ENCODE data around the gene RPTOR. TPM values are rescaled to one million over a fixed set of nuclear protein-coding genes. Genes with fewer than 3 reads are reported as not detected.
A peak's percentile ranks its signal among the peaks of the same experiment; 100 is the strongest.

RPTOR gene
- total RNA-seq, 6 experiments from 2014 or later: 34.4 to 39.2 (median 35.5) TPM

- Mint-ChIP-seq H3K36me3 (ENCODE audit: low read depth) (peaks cover 46% of the 10 kb centered on the region), H3K27me3 (ENCODE audit: insufficient read depth) (peaks cover 4% of the 10 kb centered on the region), H3K9me3 (no peaks in the 10 kb centered on the region), H3K27ac (peak overlapping the region; percentile 96), H3K4me3 (peak overlapping the region; percentile 78), H3K4me1 (ENCODE audit: low read depth) (peaks cover 31% of the 10 kb centered on the region)
- TF ChIP-seq CTCF (IDR thresholded peaks at IDR 0.05): no peak
- DNase-seq: peak; percentile 91
Observed at GRCh38 chr17:80892019-80892855, 347.6 kb downstream of the RPTOR start.

GRCh38 chr17:80892900-80893603, 348.4 kb downstream of the RPTOR start:
- H3K36me3 Mint-ChIP-seq (ENCODE audit: low read depth): peaks cover 46% of the 10 kb centered on the region
- DNase-seq: no peak
- peaks cover 31% of the 10 kb centered on the region for H3K4me1 Mint-ChIP-seq (ENCODE audit: low read depth)
- no peak for TF ChIP-seq CTCF (IDR thresholded peaks at IDR 0.05)
- H3K9me3 Mint-ChIP-seq: no peaks in the 10 kb centered on the region
- H3K27me3 Mint-ChIP-seq (ENCODE audit: insufficient read depth): peaks cover 4% of the 10 kb centered on the region
- H3K27ac Mint-ChIP-seq: peak overlapping the region; percentile 96
- peak overlapping the region; percentile 78; the same call in 1 of the 2 replicates for H3K4me3 Mint-ChIP-seq

- H3K9me3 Mint-ChIP-seq: no peaks in the 10 kb centered on the region
- no peak for TF ChIP-seq CTCF (IDR thresholded peaks at IDR 0.05)
- H3K27ac Mint-ChIP-seq: peak overlapping the region; percentile 96; the same call in 1 of the 2 replicates
- H3K4me3 Mint-ChIP-seq: no peak overlapping the region
- no peak for DNase-seq
- peaks cover 4% of the 10 kb centered on the region for H3K27me3 Mint-ChIP-seq (ENCODE audit: insufficient read depth)
- H3K4me1 Mint-ChIP-seq (ENCODE audit: low read depth): peaks cover 31% of the 10 kb centered on the region
- peaks cover 46% of the 10 kb centered on the region for H3K36me3 Mint-ChIP-seq (ENCODE audit: low read depth)
Observed at GRCh38 chr17:80893604-80894438, 349.2 kb downstream of the RPTOR start.

GRCh38 chr17:80894439-80894721, 349.7 kb downstream of the RPTOR start:
- no peak overlapping the region for H3K4me3 Mint-ChIP-seq
- H3K27ac Mint-ChIP-seq: no peak overlapping the region
- peak; percentile 27; the same call in 1 of the 2 replicates for TF ChIP-seq CTCF (IDR thresholded peaks at IDR 0.05)
- peaks cover 3% of the 10 kb centered on the region for H3K27me3 Mint-ChIP-seq (ENCODE audit: insufficient read depth)
- H3K9me3 Mint-ChIP-seq: no peaks in the 10 kb centered on the region
- peaks cover 31% of the 10 kb centered on the region for H3K4me1 Mint-ChIP-seq (ENCODE audit: low read depth)
- H3K36me3 Mint-ChIP-seq (ENCODE audit: low read depth): peaks cover 41% of the 10 kb centered on the region
- DNase-seq: no peak

- Mint-ChIP-seq H3K27me3 (ENCODE audit: insufficient read depth) (peaks cover 1% of the 10 kb centered on the region; the same call in 1 of the 2 replicates), H3K36me3 (ENCODE audit: low read depth) (peaks cover 41% of the 10 kb centered on the region), H3K4me3 (no peak overlapping the region), H3K27ac (no peak overlapping the region), H3K4me1 (ENCODE audit: low read depth) (peaks cover 31% of the 10 kb centered on the region), H3K9me3 (no peaks in the 10 kb centered on the region)
- TF ChIP-seq CTCF (IDR thresholded peaks at IDR 0.05): no peak
- DNase-seq: no peak
Observed at GRCh38 chr17:80894726-80895125, 350.1 kb downstream of the RPTOR start.

All from HFFc6 (cell line).